ENCODE measurements around the gene CHD9.

GRCh38 chr16:53156516-53156915 lies 101.7 kb downstream of the CHD9 start:
- TF ChIP-seq CTCF (IDR thresholded peaks at IDR 0.05; ENCODE audit: low read depth, low read length, missing input control) (no peak), SP1 (IDR thresholded peaks at IDR 0.05) (no peak), EGR1 (IDR thresholded peaks at IDR 0.05; ENCODE audit: low read depth in 2 of 2) (no peak), REST (IDR thresholded peaks at IDR 0.05) (no peak), RXRA (IDR thresholded peaks at IDR 0.05) (no peak), MAX (IDR thresholded peaks at IDR 0.05) (no peak), ZBTB33 (IDR thresholded peaks at IDR 0.05) (no peak), ATF3 (IDR thresholded peaks at IDR 0.05) (no peak), TAF1 (conservative IDR thresholded peaks at IDR 0.05) (no peak), YY1 (IDR thresholded peaks at IDR 0.05) (no peak)

Measured in liver (tissue), 3 donors.